NCI-H1048 (cell line): ENCODE data around the gene MPP3.

Experiments used
- DNase-seq: peaks from one replicate; lab custom pipeline; 2025; lab: John Stamatoyannopoulos, UW

The MPP3 gene

DNA sequence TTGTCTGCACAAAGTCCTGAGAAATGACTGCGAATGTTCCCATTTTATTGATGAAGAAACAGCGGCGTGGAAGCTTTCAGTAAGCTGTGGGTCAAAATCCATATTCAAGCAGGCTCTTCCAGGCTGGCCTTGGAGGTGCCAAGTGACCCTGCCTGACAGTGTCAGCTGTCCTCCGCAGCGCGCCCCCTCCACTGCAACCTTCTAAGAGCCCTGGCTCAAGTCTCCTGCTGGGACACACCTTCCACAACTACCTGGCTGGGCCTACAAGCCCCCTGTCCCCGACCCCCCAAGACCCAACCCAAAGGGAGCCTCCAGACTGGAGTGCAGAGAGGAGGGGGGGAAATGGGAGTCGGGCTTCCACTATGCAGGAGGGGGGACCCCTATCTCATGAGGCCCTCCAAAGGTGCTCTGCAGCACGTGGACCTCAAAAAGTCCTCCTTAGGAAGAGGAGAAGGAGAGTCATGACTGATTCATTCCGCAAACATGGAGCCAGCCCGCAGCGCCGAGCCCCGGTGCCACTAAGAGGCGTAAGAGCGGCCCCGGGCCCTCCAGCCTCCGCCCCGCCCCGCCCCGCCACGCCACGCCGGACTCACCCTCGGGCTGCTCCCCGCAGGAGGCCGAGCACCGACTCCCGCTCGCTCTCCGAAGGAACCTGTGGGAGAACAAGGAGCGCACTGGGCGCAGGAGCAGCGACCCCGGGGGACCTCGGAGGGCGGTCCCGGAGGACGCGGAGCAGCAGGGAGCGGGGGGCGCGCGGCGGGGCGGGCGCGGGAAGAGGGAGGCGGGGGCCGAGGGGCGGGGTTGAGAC is 574 bp downstream of the MPP3 start:
- DNase-seq, result no peak

DNA sequence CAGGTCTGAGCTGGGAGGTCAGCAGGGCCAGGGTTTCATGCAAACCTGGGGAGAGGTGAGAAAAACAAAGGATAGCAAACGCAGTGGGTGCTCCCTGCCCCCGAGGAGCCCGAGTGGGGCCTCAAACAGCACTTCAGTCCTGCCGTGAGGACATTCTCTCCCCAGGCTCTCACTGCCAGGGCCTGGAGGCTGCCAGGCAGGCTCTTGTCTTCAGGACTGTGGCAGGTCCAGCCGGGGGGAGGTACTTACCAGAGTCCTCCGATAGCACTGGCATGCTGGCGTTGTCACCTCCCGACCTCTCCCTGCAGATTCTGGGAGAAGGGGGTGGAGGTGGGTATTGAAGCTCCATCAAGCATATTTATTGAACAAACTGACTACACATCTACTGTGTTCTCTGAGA is 1.3 kb downstream of the MPP3 start:
- no peak for DNase-seq

DNA sequence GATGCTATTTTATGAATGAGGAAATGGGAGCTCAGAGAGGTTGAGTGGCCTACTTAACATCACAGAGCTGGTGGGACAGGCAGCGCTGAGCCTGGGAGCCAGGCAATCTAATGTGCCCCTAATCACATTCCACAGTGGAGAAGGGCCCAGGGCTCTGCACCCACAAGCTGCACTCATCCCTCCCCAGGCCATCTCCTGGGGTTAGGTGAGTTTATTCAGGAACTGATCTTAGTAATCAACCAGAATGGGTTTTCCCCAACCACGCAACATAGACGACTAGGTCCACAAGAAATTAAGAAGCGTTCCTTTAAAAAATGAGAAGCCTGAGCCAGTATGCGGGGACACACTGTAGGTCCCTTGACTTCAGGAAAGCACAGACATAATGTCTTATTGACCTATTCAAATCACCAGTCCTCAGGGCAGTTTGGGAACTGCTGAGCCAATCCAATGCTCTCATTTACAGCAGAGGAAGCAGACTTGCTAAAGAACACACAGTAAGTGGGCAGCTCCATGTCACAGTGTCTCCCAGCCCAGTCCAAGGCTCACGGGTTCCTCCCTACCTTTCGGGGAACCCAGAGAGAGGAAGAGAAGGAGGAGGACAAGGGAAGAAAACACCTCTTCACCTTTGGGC is 2.3 kb downstream of the MPP3 start:
- DNase-seq, result no peak

DNA sequence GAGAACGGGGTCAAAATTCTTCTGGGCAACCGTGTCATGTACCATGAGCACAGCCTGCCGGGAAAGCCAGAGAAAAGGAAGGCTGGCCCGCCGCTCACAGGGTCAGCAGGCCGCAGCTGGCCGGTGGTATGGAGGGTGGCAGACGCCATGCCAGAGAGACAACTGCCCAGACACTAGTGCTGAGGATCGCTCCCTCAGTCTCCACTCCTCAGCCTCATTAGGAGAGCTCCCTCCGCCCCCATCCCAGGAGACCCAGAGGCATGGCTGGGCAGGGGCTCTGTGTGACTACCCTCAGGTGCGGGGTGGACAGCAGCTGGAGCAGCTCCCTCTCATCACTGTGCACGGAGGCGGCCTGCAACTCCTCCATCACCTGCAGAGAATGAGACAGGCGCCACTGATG is 3.2 kb downstream of the MPP3 start:
- no peak for DNase-seq

DNA sequence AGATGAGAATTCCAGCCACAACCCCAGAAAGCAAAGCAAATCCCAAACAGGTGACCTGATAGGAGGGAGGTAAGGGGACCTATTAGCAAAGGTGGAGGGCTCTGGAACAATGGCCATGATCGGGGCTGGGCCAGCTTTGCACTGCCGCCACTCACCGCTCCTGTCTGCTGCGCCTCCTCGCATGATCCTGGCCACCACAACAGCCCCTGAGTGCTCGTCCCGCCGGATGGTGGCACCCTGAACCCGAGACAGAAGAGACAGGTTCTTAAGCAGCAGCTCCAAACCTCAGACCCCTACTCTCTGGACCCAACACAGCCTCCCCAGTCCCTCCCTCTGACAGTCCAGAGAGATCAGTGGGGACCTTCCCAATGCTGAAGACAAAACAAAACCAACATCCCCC is 5.3 kb downstream of the MPP3 start:
- no peak for DNase-seq

DNA sequence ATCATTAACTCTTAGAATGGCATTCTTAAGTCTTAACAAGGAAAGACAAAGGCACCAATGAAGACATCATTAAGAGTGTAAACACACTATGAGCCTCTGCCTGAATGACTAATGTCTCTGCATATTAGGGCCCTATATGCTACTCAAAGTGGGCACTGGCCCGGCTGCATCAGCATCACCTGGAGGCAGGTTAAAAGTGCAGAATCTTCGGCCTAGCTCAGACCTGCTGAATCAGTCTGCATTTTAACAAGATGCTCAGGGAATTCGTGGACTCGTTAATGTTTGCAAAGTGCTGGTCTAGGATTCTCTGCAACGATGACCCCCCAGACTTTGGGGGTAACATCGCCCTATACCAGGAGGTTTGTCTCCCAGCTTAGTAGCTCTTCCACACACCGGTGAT is 6.7 kb downstream of the MPP3 start:
- no peak for DNase-seq

DNA sequence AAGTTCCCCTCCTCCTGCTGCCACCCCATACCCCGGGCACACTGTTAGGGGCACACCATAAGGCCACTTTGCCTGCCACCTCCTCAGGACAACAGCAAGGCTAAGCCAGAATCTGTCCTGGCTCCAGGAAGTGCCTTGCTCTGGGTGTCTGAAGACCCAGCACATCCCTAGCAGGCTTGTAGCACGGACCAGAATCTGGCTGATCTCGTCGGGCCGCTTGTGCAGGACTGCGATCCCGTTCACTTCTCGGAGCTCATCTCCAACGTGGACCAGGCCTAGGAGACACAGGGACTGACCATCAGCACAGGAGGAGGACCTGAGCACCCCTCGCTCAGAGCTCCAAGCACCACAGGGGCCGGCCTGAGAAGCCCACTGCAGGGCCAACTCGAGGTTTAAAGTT is 7.4 kb downstream of the MPP3 start:
- no peak for DNase-seq

DNA sequence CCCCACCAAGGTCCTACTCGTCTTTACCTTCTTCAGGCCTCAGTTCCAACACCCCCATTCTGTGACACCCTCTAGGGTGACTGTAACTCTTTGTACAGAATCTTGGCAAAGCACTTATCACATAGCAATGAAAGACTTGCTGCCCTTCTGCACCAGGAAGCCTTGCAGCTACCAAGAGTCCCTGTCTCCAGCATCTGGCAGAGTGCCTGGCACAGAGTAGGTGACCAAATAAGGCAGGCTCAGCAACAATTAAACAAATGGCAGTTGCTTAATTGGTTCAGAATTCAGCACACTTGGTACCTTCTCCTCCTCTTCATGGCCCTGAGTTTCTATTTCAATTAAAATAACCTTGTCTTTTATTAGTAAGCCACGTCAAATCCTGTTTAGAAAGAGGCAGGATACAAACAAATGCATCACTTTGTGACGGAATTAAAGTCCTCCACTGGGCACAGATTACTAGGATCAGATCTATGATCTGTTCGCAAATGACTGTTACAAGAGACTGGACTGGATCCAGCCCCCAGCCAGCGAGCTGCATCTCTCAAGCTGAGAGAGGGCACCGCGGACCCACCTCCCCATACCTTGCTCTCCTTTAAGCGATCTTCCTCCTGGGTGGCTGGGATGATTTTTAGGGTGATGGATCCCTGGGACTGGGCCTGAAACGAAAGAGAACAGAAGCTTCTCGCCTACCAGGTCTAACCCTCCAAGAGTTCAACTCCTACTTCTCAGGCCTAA is 9.4 kb downstream of the MPP3 start:
- no peak for DNase-seq

DNA sequence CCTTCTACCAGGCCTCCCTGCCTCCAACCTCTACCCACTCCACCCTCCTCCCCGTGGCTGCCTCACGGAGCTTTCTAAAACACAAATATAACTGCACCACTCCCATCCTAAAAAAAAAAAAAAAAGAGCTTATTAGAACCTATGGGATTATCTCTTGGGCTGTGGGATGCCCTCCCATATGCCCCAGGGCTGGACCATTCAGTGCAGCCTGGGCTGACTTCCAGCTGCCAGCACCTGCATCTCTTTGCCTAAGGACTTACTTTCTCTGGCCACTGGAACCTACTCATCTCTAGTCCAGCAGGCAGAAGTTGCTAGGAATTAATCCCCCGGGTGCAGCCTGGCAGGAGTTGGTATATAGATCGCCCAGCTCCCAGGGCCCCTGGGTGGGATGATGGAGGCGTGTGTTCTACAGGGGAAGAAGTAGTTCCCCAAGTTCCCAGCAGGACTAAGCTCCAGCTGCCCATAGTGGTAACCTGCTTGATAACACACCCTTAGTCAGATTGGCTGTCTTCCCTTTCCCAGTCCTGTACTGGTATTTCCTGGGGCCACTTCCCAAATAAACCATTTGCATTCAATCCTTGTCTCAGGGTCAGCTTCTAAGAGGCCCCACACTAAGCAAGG is 10.3 kb downstream of the MPP3 start:
- no peak for DNase-seq

DNA sequence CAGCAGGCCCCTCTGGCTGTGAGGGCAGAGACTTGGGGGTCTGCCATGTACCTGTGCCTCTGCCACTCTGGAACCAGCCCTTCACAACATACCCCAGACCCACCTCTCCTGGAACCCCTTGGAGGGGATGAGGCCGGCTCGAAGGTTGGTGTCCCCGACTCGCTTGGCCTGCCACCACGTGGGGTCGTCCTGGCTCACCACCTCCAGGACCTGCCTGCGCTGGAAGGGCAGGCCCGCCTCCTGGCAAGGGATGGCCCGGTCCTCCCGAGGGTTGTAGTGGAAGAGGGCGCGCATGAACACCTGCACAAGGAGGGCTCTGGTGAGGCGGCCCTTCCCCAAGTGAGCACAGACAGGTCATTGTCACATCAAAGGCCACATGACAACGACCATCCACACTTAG is 12.2 kb downstream of the MPP3 start:
- no peak for DNase-seq

DNA sequence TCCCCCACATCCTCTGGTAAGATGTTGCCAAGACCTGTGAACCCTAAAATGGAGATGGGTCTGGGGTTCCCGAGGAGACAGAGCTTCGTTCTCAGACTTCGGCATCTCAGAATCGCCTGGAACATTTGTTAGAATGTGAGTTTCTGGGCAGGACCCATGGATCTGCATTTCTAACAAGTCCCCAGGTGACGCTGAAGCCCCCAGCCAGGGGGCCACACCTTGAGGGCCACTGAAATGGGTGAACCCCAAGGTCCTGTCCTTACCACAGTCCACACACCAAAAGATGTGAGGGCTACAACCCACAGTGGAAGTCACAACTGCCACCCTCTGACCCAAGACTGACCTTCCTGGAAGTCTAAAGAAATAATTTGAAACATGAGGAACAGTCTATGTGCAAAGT is 14.0 kb downstream of the MPP3 start:
- no peak for DNase-seq

DNA sequence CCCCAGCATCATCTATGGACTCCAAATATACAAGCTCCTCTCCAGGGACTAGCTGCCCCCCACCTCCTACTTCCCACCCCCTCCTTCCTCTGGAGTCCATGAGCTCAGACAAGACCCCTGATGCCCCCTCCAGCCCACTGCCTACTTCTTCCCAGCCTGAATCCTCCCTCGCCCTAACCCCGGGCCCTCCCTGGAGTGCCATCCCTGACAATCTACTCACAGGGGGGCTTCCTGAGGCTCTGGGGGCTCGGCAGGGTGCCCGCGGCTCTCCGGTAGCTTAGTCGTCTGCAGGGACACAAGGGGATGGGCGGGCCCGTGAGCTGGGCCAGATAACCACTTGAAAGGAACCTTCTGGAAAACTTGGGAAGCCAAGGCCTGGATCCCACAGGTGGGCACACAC is 15.1 kb downstream of the MPP3 start:
- no peak for DNase-seq

DNA sequence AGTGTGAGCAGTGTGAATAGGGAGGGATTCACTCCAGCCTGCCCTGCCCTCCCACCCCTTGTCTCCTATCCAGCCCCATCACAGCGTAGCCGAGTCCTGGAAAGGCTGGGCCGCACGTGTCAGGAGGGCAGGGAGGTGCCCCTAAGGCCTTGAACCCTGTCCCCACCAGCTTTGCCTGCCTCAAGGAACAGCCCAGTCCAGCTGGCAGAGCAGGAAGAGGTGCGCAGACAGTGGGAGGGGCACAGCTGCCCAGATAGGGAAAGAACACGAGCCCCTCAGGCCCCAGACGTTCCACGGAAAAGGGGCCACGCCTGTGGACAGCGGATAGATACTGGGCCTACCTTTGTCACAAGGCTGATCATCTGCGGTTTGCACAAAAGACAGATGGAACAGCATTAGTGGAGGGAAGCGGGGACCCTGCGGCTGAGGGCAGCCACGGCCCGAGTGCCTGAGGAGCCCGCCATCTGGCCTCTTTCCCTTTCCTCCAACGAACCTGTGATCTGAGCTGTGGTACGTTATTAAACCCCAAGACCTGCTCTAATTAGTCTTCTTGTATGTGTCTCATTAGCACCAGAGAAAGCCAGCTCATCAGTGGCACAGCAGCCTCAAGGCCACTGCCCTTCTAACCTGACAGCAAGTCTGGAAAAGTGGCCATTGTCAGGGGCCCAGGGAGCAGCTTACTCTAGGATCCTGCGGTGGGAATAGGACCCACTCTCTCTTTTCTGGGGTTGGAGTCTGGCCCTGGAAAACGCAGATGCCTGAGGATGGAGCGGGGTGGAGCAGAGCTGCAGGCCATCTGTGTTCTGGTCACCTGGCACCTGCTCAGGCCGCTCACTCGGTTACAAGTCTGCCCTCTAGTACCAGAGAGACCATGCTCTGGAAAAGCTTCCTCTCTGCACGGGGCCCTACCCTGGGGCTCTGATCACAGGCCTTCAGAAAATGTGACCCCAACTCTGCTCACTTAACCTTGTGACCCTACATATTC is 16.3 kb downstream of the MPP3 start:
- no peak for DNase-seq

DNA sequence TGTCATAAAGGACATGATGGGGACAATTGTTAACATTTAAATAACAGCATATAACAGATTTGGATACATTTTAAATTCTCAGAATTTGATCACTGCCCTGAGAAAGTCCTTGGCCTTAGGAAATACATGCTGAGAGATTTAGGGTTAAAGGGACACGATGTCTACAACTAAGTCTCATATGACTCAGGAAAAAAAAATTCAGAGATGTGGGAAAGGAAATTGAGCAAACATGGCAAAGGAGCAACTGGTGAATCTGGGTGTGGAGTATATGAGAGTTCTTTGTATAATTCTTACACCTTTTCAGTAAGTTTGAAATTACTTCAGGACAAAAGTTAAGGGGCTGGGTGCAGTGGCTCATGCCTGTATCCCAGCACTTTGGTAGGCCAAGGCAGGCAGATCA is 18.2 kb downstream of the MPP3 start:
- DNase-seq, result no peak

DNA sequence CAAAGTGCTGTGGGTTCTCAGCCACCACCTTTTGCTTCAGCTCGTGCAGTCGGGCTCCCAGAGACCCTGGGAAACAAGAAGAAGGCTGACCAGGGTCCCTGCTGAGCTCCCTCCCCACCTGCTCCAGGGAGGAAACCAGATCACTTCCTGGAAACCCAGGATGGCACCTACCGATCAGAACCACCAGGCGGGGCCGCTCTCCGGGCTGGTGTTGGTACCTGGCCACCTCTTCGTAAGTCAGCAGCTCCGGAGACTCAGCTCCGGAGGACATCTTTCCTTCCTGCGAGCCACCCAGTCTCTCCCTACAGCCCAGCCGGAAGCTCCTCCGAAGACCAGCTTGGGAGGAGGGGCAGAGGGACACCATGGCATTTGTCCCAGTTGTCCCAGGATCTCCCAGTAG is 18.9 kb downstream of the MPP3 start:
- DNase-seq, result no peak

DNA sequence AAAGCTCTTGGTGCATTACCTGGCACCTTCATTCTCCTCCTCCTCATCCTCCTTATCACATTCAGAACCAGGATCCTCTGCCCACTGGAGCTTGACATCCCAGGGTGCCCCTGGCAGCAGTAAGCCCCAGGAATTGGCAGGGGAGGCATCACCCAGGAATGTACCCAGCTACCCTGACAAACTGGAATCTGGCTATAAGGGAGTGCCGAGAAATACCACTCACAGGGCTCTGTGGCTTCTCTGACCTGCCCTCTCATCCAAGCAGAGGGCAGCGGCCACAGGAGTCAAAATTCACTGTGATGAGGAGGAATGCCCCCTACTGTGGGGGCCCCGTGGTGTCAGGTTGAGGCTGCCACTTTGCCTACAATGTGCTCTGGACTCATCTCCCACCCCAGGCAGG is 19.6 kb downstream of the MPP3 start:
- DNase-seq, result no peak

DNA sequence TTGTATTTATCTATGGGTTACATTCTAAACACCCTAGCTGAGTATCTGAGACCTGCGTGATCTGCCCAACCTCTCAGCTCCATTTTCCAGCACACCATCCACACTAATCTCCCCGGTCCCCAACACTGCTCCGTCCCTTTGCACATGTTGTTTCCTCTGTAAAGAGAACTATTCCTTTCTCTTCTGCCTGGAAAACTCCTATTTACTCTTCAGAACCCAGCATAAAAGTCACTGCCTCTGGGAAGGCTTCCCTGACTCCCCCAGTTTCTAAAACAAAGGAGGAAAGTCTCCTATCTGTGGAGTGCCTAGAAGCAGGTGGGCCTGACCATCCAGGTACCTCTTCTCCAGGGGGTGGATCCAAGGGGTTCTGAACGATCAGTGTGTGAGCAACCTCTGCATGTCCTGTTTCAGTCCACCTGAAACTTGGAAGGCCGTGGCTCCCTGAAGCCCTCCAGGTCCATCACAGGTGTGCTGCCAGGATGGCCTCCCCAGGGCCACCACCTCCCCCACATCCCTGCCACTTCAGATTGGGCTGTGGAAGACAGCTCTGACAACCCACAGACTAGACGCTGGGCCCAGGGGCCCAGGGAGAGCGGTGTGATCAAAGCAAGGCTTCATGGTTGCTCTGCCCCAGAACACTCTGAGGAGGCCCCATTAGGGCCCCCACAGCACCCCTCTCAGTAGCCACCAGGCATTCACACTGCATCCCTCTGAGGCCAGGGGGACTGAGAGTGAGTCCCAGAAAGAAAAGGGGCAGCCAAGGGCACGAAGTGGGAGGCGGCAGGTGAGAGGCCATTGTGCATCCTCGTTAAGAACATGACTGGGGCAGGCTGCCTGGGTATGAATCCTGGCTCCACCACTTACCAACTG is 20.3 kb downstream of the MPP3 start:
- no peak for DNase-seq

DNA sequence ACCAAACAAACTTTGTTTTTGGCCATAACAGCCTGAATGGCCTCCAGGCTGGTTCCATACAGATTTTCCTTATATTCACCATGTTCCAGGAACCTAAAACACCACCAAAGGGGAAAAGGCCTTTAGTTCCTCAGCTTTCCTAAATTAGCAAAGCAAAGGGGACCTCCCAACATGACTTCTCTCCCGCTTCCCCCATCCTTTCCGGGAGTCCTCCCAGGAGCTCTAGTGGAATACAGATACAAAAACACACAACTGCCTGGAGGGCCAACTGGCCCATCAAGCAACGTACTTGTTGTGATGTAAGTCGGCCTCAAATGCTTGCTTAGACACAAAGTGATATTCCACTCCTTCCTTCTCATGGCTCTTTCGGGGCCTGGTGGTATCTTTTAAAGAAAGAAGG is 22.1 kb downstream of the MPP3 start:
- DNase-seq, result no peak

DNA sequence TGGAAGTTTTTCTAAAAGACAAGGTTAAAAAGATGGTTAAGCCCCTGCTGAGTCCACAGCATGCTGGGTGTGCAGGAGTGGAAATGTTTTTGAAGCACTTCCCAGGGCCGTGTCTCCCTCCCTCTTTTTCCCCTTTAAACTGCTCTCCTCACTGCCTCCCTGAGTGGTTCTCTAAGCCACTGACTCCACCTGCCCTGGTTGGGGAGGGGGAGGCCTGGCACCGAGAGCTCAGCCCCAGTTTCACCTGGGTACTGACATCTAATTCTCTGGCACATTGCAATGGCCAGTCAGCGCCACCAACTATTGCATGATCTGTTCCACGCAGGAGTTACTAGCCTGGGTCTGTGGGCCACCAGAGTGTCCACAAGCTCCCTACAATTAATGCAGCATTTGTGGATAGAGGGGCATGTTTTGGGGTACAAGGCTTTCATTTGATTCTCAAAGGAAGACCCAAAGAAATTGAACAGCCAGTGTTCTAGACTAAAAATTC is 22.7 kb downstream of the MPP3 start:
- DNase-seq, result no peak

DNA sequence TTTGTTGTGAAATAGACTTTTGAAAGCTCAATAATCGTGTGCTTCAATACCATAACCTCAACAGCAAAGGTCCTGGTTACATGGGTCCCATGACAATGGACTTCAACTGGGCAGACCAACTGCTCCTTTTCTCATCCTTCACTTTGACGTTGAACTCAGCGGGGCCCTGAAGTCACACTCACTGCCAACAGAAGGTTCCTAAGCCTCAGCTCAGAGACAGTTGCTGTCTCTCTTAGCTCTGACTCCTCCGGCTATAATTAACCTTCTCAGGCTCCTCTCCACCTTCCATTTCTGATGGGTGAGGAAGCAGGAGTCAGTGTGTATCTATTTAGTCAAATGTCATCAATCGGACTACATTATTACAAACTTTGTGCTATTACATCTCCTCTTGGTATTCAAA is 23.8 kb downstream of the MPP3 start:
- no peak for DNase-seq
